ENCODE results near the gene BAX.

- TF ChIP-seq, protein P1, sequence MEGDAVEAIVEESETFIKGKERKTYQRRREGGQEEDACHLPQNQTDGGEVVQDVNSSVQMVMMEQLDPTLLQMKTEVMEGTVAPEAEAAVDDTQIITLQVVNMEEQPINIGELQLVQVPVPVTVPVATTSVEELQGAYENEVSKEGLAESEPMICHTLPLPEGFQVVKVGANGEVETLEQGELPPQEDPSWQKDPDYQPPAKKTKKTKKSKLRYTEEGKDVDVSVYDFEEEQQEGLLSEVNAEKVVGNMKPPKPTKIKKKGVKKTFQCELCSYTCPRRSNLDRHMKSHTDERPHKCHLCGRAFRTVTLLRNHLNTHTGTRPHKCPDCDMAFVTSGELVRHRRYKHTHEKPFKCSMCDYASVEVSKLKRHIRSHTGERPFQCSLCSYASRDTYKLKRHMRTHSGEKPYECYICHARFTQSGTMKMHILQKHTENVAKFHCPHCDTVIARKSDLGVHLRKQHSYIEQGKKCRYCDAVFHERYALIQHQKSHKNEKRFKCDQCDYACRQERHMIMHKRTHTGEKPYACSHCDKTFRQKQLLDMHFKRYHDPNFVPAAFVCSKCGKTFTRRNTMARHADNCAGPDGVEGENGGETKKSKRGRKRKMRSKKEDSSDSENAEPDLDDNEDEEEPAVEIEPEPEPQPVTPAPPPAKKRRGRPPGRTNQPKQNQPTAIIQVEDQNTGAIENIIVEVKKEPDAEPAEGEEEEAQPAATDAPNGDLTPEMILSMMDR (IDR thresholded peaks at IDR 0.05) = no peak
- TF ChIP-seq POLR2A (IDR thresholded peaks at IDR 0.05) (no peak), EP300 (IDR thresholded peaks at IDR 0.05) (no peak)
These were observed 14.1 kb downstream of the BAX start for GRCh38 chr19:48968813-48969218.

Data from tibial nerve (tissue), 4 donors.